H1 (cell line): Measurements from ENCODE around the gene SPSB1. TPM values are rescaled to one million over a fixed set of nuclear protein-coding genes. Genes with fewer than 3 reads are reported as not detected.

Source experiments
- CBX5 ChIP-seq: fragments of 300-800, 300-1000 bp; sonication (generic); IDR thresholded peaks from 2 replicates; pipeline ENCODE4 v1.7.1; 2016; ENCODE audit warnings: antibody characterized with exemption, low read length, low read depth
- JUND ChIP-seq: IDR thresholded peaks from 2 replicates; pipeline ENCODE4 v1.6.1; 2011; ENCODE audit warnings: mild to moderate bottlenecking, improper control_type of control experiment, low read length
- MAFK ChIP-seq: IDR thresholded peaks from 2 replicates; pipeline ENCODE4 v1.6.1; 2012; ENCODE audit warnings: low read depth, mild to moderate bottlenecking, improper control_type of control experiment, low read length
- NANOG ChIP-seq: IDR thresholded peaks from 2 replicates; pipeline ENCODE4 v1.6.1; 2011; ENCODE audit warnings: low read length, low read depth, mild to moderate bottlenecking, inconsistent platforms; ENCODE audit not compliant: insufficient read depth, poor library complexity, severe bottlenecking
- RXRA ChIP-seq: IDR thresholded peaks from 2 replicates; pipeline ENCODE4 v1.6.1; 2011; ENCODE audit warnings: low read depth, mild to moderate bottlenecking, low read length, moderate library complexity; ENCODE audit not compliant: insufficient read depth
- SP4 ChIP-seq: IDR thresholded peaks from 2 replicates; pipeline ENCODE4 v1.6.1; 2012; ENCODE audit warnings: low read length, inconsistent platforms
- TAF1 ChIP-seq: IDR thresholded peaks from 2 replicates; pipeline ENCODE4 v1.6.1; 2011; ENCODE audit warnings: mild to moderate bottlenecking, low read depth, low read length
- YY1 ChIP-seq: IDR thresholded peaks from 2 replicates; pipeline ENCODE4 v1.6.1; 2011; ENCODE audit warnings: low read depth, mild to moderate bottlenecking, low read length
- polyA plus RNA-seq, 7 experiments: library from polyadenylated mRNA; depleted of rRNA in 3 of 7; stranded (reverse) in 5 of 7; unstranded in 2 of 7; fragments of >200 nt in 5 of 7; fragments of 200-250 nt in 2 of 7; gene quantifications; 1 replicate in 5 of 7; 2 replicates in 1 of 7; 4 replicates in 1 of 7; pipeline versions ENCODE4 v1.2.1 to v1.2.3, GENCODE V29; 2011 to 2013; ENCODE audit warnings: missing spikeins in 2 of 7, mixed read lengths in 2 of 7
- total RNA-seq: library from RNA; stranded (reverse); fragmentation: NEBNext Ultra II Directional; extraction: Animal tissue kit (Norgen Biotek cat#: 25700); gene quantifications from 2 replicates; pipeline ENCODE4 v1.2.1, GENCODE V29; 2021

The SPSB1 gene
- total and polyA plus RNA-seq, 2 of the 8 experiments (the other 6 are each of a cell fraction or from before 2014, with no cell fraction given), result 5.3 to 6.4 TPM

DNA sequence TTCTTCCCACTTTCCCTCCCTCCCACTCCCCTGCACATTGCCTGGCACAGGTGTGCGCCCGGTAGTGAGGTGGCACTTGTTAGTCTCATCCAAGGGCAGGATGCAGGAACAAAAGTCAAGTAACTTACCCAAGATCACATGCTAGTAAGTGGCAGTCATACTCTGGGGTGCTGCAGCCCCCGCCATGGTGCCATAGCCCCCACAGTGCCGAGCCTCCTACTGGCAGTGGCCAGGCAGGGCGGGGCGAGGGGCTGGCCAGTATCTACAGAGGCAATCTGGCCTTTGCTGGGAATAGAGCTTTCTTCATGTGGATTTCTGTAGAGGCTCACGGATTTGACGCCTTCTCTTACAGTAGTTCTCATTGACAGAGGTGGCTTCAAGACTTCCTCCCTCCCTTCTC is 31.2 kb upstream of the SPSB1 start (continued):
- TF ChIP-seq RXRA (no peak), MAFK (no peak), NANOG (no peak), TAF1 (no peak), SP4 (no peak), CBX5 (no peak), JUND (no peak), YY1 (no peak)
